ENCODE data around the gene GNAI2. TPM values are rescaled to one million over a fixed set of nuclear protein-coding genes. Genes with fewer than 3 reads are reported as not detected.
"Not testable (repeated sequence)": the region's sequence is repeated elsewhere in the genome, so short reads cannot be mapped to it uniquely, and the experiment has no call there.

The GNAI2 gene
- total RNA-seq, 1 donor from 2014 or later: 140 TPM

GRCh38 chr3:50276762-50277101, 40.7 kb downstream of the GNAI2 start:
- Mint-ChIP-seq H3K9me3 (no peaks in the 10 kb centered on the region), H3K4me1 (ENCODE audit: unreplicated experiment) (peaks cover 20% of the 10 kb centered on the region), H3K4me3 (no peak overlapping the region), H3K27ac (no peak overlapping the region), H3K36me3 (peaks cover 9% of the 10 kb centered on the region), H3K27me3 (peaks cover 32% of the 10 kb centered on the region)
- TF ChIP-seq CTCF (conservative IDR thresholded peaks at IDR 0.05): no peak
- DNase-seq (ENCODE audit: extremely low spot score, unreplicated experiment): no peak

- no peak for TF ChIP-seq CTCF (conservative IDR thresholded peaks at IDR 0.05)
- peaks cover 27% of the 10 kb centered on the region for H3K27me3 Mint-ChIP-seq
- peaks cover 14% of the 10 kb centered on the region for H3K4me1 Mint-ChIP-seq (ENCODE audit: unreplicated experiment)
Measured at GRCh38 chr3:50278123-50278879, 42.3 kb downstream of the GNAI2 start.

GRCh38 chr3:50278880-50279224, 42.8 kb downstream of the GNAI2 start, which contains the start of gene LSMEM2:
Gene LSMEM2, plus strand, starts transcription at chr3:50279087. Its CDS starts 27 bp downstream, at chr3:50279114.
- H3K27ac Mint-ChIP-seq: no peak within 1 kb of the TSS
- H3K36me3 Mint-ChIP-seq: peaks cover 5% of the 10 kb centered on the region
- H3K9me3 Mint-ChIP-seq: no peaks in the 10 kb centered on the region
- no peak for DNase-seq (ENCODE audit: extremely low spot score, unreplicated experiment)
- H3K4me1 Mint-ChIP-seq (ENCODE audit: unreplicated experiment): peaks cover 14% of the 10 kb centered on the region
- H3K27me3 Mint-ChIP-seq: peaks cover 27% of the 10 kb centered on the region
- TF ChIP-seq CTCF (conservative IDR thresholded peaks at IDR 0.05): no peak
- no peak within 1 kb of the TSS for H3K4me3 Mint-ChIP-seq

More at GRCh38 chr3:50278123-50278879, 42.3 kb downstream of the GNAI2 start:
- no peak for DNase-seq (ENCODE audit: extremely low spot score, unreplicated experiment)
- no peak overlapping the region for H3K27ac Mint-ChIP-seq
- H3K4me3 Mint-ChIP-seq: no peak overlapping the region
- peaks cover 5% of the 10 kb centered on the region for H3K36me3 Mint-ChIP-seq
- H3K9me3 Mint-ChIP-seq: no peaks in the 10 kb centered on the region

- no peak for TF ChIP-seq CTCF (conservative IDR thresholded peaks at IDR 0.05)
- H3K4me3 Mint-ChIP-seq: no peak overlapping the region
- H3K36me3 Mint-ChIP-seq: peaks cover 2% of the 10 kb centered on the region
- H3K27ac Mint-ChIP-seq: no peak overlapping the region
- peaks cover 9% of the 10 kb centered on the region for H3K4me1 Mint-ChIP-seq (ENCODE audit: unreplicated experiment)
- peaks cover 22% of the 10 kb centered on the region for H3K27me3 Mint-ChIP-seq
- no peaks in the 10 kb centered on the region for H3K9me3 Mint-ChIP-seq
- DNase-seq (ENCODE audit: extremely low spot score, unreplicated experiment): no peak
Measured at GRCh38 chr3:50279255-50280016, 43.4 kb downstream of the GNAI2 start.

- not testable (repeated sequence) for H3K27ac Mint-ChIP-seq; H3K9me3 Mint-ChIP-seq; DNase-seq (ENCODE audit: extremely low spot score, unreplicated experiment); H3K36me3 Mint-ChIP-seq; H3K27me3 Mint-ChIP-seq; H3K4me1 Mint-ChIP-seq (ENCODE audit: unreplicated experiment); H3K4me3 Mint-ChIP-seq
Measured at GRCh38 chr3:50284121-50284520, 48.1 kb downstream of the GNAI2 start.
